Stomach (tissue), 4 donors: Measurements from ENCODE around the gene GATA6.
"Not testable (repeated sequence)": the region's sequence is repeated elsewhere in the genome, so short reads cannot be mapped to it uniquely, and the experiment has no call there.

ENCODE experiments used
- CTCF ChIP-seq, 7 experiments: fragments of 450-650 bp in 4 of 7; fragments of 200-600 bp in 3 of 7; sonication (generic) in 3 of 7; IDR thresholded peaks; one replicate each; pipeline ENCODE4 v1.5.1; 2016 to 2019; ENCODE audit warnings: antibody characterized with exemption in 7 of 7, control low read depth in 2 of 7, mild to moderate bottlenecking in 1 of 7
- EP300 ChIP-seq: sonication (generic); formaldehyde crosslinking; IDR thresholded peaks from one replicate; pipeline ENCODE4 v1.6.1; 2017; ENCODE audit warnings: antibody characterized with exemption
- POLR2A ChIP-seq, 4 donors: fragments of 450-650 bp; IDR thresholded peaks; one replicate each; pipeline ENCODE4 v1.6.1; 2016; ENCODE audit warnings: antibody characterized with exemption in 4 of 4, control low read depth in 2 of 4, mild to moderate bottlenecking in 1 of 4, moderate library complexity in 1 of 4
- POLR2AphosphoS5 ChIP-seq, 3 donors: sonication (generic); formaldehyde crosslinking; IDR thresholded peaks; one replicate each; pipeline ENCODE4 v1.6.1; 2016; ENCODE audit warnings: antibody characterized with exemption in 3 of 3

GRCh38 chr18:22184573-22184972 is 15.2 kb downstream of the GATA6 start:
- not testable (repeated sequence) for TF ChIP-seq POLR2A (IDR thresholded peaks at IDR 0.05); POLR2AphosphoS5 (IDR thresholded peaks at IDR 0.05); CTCF (IDR thresholded peaks at IDR 0.05); EP300
